DOHH2 (cell line): Measurements from ENCODE around the gene GALK2.

Experiments used
- H3F3A ChIP-seq: fragments of 200-600 bp; sonication (generic), shearing (Covaris generic); 2 replicates; pipeline ENCODE4 v1.6.0; 2016; ENCODE audit warnings: antibody characterized with exemption, mild to moderate bottlenecking; ENCODE audit not compliant: control insufficient read depth, insufficient read depth
- H3K27ac ChIP-seq: fragments of 200-600 bp; sonication (generic); 2 replicates; pipeline ENCODE4 v1.5.1; 2014; ENCODE audit warnings: low read depth, mild to moderate bottlenecking, low read length, moderate library complexity
- H3K27me3 ChIP-seq: fragments of 200-600 bp; sonication (generic); 2 replicates; pipeline ENCODE4 v1.6.1; 2014; ENCODE audit warnings: mild to moderate bottlenecking, low read length, mixed read lengths; ENCODE audit not compliant: control insufficient read depth
- H3K36me3 ChIP-seq: fragments of 200-600 bp; sonication (generic); 2 replicates; pipeline ENCODE4 v1.6.1; 2014; ENCODE audit warnings: mild to moderate bottlenecking, low read length, moderate library complexity, mixed read lengths; ENCODE audit not compliant: control insufficient read depth
- H3K4me1 ChIP-seq: fragments of 200-600 bp; sonication (generic); 2 replicates; pipeline ENCODE4 v1.6.1; 2014; ENCODE audit warnings: mild to moderate bottlenecking, low read length, mixed read lengths; ENCODE audit not compliant: control insufficient read depth
- H3K4me2 ChIP-seq: fragments of 200-600 bp; sonication (generic); 2 replicates; pipeline ENCODE4 v1.6.0; 2014; ENCODE audit warnings: mild to moderate bottlenecking, low read length, moderate library complexity
- H3K4me3 ChIP-seq: fragments of 200-600 bp; sonication (generic); 2 replicates; pipeline ENCODE4 v1.5.1; 2014; ENCODE audit warnings: mild to moderate bottlenecking, low read length, mixed read lengths
- H3K79me2 ChIP-seq: fragments of 200-600 bp; sonication (generic); 2 replicates; pipeline ENCODE4 v1.6.1; 2014; ENCODE audit warnings: mild to moderate bottlenecking, low read length, mixed read lengths; ENCODE audit not compliant: control insufficient read depth
- H3K9me2 ChIP-seq: fragments of 200-600 bp; sonication (generic); replicated peaks from 2 replicates; pipeline ENCODE4 v1.6.1; 2014; ENCODE audit warnings: mild to moderate bottlenecking, low read length, mixed read lengths; ENCODE audit not compliant: control insufficient read depth
- H3K9me3 ChIP-seq: fragments of 200-600 bp; sonication (generic); 2 replicates; pipeline ENCODE4 v1.6.1; 2014; ENCODE audit warnings: antibody characterized with exemption, low read length, mixed read lengths; ENCODE audit not compliant: control insufficient read depth, insufficient read depth
- H4K20me1 ChIP-seq: fragments of 200-600 bp; sonication (generic); 2 replicates; pipeline ENCODE4 v1.6.0; 2014; ENCODE audit warnings: low read depth, mild to moderate bottlenecking, antibody characterized with exemption, low read length, moderate library complexity; ENCODE audit not compliant: control insufficient read depth, insufficient read depth
- CTCF ChIP-seq: fragments of 200-600 bp; sonication (generic); IDR thresholded peaks from one replicate; pipeline ENCODE4 v1.5.1; 2014; ENCODE audit warnings: antibody characterized with exemption, mild to moderate bottlenecking, low read depth, low read length; ENCODE audit not compliant: poor library complexity, severe bottlenecking
- EZH2phosphoT487 ChIP-seq: fragments of 200-600 bp; sonication (generic); IDR thresholded peaks from 2 replicates; pipeline ENCODE4 v1.6.1; 2017; ENCODE audit warnings: borderline replicate concordance, mild to moderate bottlenecking, antibody characterized with exemption, low read length, moderate library complexity, mixed read lengths

Gene GALK2

GRCh38 chr15:49232236-49232806 is 62.3 kb downstream of the GALK2 start:
- H3K9me3 ChIP-seq, result peaks cover 5% of the 10 kb centered on the region; the same call in 1 of the 2 replicates
- H3K27ac ChIP-seq, result no peak overlapping the region
- TF ChIP-seq CTCF (no peak), EZH2phosphoT487 (no peak)
- no peak overlapping the region for H3K4me3 ChIP-seq
- H3K4me1 ChIP-seq, result peaks cover 22% of the 10 kb centered on the region
- H3K9me2 ChIP-seq, result no peaks in the 10 kb centered on the region
- no peak overlapping the region for H3K4me2 ChIP-seq
- H3F3A ChIP-seq, result no peaks in the 10 kb centered on the region
- peaks cover 18% of the 10 kb centered on the region for H3K79me2 ChIP-seq
- H3K36me3 ChIP-seq, result peaks cover 35% of the 10 kb centered on the region
- no peaks in the 10 kb centered on the region for H3K27me3 ChIP-seq
- no peaks in the 10 kb centered on the region for H4K20me1 ChIP-seq

DNA sequence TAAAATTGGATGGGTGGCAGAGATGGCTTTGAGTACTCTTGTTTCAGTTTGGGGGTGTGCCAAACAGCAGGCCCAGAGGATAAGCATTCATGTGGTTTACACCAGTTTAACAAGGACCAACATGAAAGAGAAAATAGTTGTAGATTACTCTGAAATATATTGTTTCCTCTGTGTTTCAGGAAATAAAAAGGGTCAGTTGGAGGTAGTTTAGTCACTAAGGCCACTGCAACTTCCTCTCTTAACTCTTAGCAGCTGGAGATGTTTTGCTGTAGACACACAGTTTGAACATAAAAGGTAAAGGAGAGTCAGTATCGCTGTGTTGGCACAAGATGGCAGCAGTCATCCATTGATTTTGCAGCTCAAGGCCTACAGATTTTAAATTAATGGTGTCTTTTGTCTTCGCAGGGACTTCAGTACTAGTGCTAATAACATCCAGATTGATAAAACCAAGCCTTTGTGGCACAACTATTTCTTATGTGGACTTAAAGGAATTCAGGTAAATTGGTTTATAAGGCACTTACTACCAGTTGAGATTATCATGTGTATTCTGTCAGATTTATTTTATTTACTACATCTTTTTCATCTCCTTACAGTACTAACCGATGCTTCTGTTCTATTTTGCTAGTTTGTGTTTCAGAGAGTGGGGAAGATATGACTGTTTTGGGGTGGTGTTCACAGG is 65.5 kb downstream of the GALK2 start:
- Histone ChIP-seq H3K4me1 (peaks cover 18% of the 10 kb centered on the region), H3K27ac (no peak overlapping the region)
- TF ChIP-seq EZH2phosphoT487 (no peak), CTCF (peak; percentile 76)

DNA sequence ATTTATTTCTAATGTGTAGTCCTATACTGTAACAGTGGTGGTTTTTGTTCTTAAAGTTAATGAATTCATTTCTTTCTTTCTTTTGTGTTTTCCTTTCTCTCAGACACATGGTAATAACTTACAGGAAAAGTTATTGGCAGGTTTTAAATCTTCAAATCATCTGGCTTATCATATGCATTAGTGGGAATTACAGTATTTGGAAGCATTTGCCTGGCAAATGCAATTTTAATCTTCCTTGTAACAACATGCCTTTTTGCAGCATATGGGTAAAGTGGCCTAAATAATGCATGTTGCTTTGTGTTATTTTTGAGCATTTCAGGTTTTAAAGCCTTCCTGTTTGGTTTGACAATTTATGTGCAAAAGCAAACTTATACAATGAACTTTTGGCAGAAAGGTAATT is 66.8 kb downstream of the GALK2 start:
- no peak for TF ChIP-seq EZH2phosphoT487
- TF ChIP-seq CTCF, result no peak
- H3K4me1 ChIP-seq, result peaks cover 14% of the 10 kb centered on the region
- no peaks in the 10 kb centered on the region for H3K9me3 ChIP-seq
- H3K4me3 ChIP-seq, result no peak overlapping the region
- no peaks in the 10 kb centered on the region for H3F3A ChIP-seq
- H3K79me2 ChIP-seq, result no peaks in the 10 kb centered on the region
- H3K4me2 ChIP-seq, result no peak overlapping the region
- no peaks in the 10 kb centered on the region for H3K9me2 ChIP-seq
- no peak overlapping the region for H3K27ac ChIP-seq
- no peaks in the 10 kb centered on the region for H4K20me1 ChIP-seq
- H3K36me3 ChIP-seq, result peaks cover 18% of the 10 kb centered on the region
- no peaks in the 10 kb centered on the region for H3K27me3 ChIP-seq

More for the DNA sequence above, 65.5 kb downstream of the GALK2 start:
- H4K20me1 ChIP-seq, result no peaks in the 10 kb centered on the region
- H3K36me3 ChIP-seq, result peaks cover 26% of the 10 kb centered on the region
- no peaks in the 10 kb centered on the region for H3K27me3 ChIP-seq
- H3F3A ChIP-seq, result no peaks in the 10 kb centered on the region
- no peaks in the 10 kb centered on the region for H3K9me3 ChIP-seq
- H3K79me2 ChIP-seq, result no peaks in the 10 kb centered on the region
- H3K4me3 ChIP-seq, result no peak overlapping the region
- no peak overlapping the region for H3K4me2 ChIP-seq
- no peaks in the 10 kb centered on the region for H3K9me2 ChIP-seq
